Right hindlimb (tissue), 1 donor: ENCODE data around the gene ODAD3.
"Not testable (repeated sequence)": the region's sequence is repeated elsewhere in the genome, so short reads cannot be mapped to it uniquely, and the experiment has no call there.

Source experiments
- DNase-seq: peaks from one replicate; pipeline ENCODE4 v3.0.0-alpha.2; 2018

The ODAD3 gene

DNA sequence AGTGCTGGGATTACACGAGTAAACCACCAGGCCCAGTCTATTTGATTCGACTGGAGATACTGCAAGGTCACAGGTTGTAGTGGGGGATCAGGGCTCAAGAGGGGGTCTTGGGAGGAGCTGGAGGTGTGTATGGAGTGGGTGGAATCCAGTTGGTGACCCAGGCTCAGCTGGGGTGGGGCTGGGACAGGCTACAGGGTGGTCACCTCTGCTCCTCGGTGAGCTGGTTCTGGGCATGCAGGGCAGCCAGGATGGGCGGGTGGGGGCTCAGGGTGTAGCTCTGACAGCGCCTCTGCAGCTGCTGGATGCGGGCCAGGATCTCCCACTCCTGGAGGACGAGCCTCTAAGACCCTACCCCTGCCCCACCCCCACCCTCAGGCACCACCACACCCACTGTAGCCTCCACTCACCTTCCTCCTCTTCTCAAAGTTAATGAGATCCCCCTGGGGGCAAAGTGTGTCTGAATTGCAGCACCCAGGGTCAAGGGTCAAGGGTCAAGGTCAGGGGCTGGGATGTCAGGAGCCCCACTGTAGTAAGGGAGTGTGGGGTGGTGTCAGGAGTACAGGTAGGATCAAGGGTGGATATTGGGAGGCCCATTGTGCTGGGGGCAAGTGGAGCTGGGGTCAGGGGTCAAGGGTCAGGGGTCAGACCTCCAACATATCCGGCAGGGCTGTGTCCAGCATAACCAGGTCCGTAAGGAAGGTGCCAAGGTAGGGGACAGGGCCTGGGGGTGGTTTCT, 32.9 kb downstream of the ODAD3 start:
- no peak for DNase-seq

DNA sequence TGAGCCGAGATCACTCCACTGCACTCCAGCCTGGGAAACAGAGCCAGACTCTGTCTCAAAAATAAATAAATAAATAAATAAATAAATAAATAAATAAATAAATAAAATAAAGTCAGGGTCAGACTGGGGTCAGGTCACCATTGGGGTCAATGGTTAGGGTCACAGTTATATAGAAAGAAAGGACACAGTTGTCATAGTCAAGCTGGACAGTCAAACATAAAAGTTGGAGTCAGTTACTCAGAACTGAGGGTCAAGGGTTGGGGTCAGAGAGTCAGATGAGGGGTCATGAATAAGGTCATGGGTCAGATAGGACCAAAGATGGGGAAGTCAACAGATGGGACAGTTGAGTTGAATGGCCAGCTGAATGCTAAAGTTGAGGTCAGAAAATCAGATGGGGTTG, 34.1 kb downstream of the ODAD3 start:
- DNase-seq = no peak

DNA sequence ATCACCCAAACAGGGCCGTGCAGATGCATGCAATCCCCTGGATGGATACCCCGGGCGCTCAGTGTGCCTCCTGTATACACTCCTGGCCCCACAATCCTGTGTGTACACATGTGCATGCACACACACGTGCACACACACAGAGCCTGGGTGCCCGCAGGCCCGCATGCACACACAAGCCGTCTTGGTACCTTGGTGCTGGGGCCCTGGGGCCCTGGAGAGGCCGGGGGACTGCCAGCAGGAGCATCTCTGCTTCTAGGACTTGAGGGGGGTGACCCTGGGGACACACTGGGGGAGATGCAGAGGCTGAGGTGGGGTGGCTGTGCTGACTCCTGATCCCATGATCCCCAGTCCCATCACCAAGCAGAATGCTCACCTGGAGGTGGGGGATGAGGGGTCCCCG, 35.3 kb downstream of the ODAD3 start:
- no peak for DNase-seq

DNA sequence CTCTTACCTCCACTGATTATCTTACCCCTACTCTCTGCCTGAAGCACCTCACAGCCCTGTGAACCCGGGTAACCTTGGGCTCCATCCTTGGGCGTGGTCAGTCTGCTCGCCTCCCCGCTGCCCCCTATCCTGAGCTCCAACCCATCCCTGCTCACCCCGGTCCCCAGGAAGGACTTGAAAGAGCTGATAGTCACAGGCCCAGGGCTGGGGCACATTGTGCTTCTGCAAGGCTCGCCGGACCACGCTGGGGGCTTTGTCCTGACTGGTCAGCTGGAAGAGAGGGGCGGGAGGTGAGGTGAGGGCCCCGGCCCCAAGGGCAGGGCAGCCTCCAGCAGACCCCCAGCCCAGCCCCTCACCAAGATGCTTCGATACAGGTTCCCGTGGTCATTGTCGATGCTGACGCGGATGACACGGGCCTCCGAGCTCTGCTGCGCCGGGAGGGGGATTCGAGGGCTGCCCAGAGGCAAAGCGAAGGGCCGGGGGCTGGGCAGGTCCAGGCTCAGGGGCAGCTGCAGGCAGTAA, 37.8 kb downstream of the ODAD3 start:
- DNase-seq = no peak

DNA sequence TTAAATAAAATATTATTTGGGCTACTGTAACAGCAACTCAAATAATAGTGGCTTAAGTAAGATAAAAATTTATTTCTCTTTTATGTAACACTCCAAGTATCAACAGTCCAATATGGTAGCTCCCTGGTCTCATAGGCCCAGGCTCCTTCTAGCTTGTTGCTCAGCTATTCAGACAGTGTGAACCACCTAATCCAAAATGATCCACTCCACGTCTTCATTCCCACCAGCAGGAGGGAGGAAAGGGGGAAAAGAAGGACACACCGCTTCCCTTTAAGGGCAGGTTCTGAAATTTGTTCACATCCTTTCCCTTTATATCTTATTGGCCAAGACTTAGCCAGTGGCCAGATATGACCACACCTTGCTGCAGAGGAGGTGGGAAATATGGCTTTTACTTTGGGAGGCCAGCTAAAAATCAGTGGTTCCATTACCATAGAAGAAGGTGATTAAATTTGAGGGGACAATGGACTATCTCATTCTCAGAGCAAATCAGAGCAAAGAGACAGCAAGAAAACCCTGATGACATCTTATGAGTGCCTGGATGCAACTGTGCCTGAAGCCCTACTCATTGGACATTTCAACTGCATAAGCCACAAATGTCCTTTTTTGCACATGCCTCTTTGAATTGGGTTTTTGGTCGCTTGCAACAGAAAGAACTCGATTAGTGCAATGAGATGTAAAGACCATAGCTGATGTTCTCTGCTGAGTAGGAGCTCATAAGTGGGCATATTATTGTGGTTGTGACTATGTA, 43.8 kb downstream of the ODAD3 start:
- no peak for DNase-seq

DNA sequence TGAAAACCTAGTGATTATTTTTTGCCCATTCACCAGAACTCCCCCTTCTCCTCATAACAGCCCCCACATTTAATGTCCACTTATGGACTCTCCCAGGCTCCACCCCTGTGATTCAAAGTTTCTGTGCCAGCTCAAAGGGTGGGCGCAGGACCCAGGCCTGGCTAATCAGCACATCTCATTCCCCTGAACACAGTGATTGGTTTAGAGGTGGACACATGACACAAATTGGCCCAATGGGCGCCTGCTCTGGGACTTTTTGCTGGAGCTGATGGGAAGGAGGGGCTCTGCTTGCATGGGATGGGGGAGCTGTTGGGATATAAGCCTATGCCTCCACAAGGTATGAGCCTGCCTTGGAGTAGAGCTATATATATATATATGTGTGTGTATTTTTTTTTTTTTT, 44.6 kb downstream of the ODAD3 start:
- no peak for DNase-seq

DNA sequence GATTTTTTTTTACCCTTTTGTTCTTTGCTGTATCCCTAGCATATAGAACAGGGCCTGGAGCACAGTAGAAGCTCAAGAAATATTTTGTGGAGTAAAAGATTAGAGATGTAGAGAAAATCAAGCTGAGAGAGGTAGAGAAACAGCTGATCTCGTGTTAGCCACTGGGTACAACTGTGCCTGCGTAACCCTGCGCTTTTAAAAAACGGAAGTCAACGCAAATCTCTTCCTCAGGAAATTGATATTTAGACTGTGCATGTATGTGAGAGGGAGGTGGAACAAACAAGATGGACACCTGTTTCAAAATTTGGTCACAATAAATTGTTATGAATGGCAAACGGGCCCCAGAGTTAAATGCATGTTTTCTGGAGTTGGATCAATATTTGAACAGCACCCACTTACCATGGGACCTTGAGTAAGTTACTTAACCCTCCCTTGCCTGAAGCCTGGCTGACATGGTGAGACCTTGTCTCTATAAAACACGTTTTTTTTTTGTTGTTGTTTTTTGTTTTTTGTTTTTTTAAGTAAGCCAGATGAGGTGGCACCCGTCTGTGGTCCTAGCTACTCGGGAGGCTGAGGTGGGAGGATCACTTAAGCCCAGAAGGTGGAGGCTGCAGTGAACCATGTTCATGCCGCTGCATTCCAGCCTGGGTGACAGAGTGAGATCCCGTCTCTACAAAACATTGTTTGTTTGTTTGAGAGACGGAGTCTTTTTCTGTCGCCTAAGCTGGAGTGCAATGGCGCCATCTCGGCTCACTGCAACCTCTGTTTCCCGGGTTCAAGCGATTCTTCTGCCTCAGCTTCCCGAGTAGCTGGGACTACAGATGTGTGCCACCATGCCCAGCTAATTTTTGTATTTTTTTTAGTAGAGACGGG, 47.5 kb downstream of the ODAD3 start:
- no peak for DNase-seq

DNA sequence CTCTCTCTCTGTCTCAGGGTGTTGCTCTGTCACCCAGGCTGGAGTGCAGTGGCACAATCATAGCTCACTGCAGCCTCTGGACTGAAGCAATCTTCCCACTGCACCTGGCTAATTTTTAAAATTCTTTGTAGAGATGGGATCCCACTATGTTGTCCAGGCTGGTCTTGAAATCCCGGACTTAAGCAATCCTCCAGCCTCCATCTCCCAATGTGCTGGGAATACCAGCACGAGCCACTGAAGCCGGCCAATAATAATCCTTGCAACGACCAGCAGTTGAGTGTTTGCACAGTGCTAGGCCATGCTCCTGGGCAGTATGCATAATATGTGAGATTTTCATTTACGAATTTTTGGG, 50.2 kb downstream of the ODAD3 start:
- DNase-seq = no peak

DNA sequence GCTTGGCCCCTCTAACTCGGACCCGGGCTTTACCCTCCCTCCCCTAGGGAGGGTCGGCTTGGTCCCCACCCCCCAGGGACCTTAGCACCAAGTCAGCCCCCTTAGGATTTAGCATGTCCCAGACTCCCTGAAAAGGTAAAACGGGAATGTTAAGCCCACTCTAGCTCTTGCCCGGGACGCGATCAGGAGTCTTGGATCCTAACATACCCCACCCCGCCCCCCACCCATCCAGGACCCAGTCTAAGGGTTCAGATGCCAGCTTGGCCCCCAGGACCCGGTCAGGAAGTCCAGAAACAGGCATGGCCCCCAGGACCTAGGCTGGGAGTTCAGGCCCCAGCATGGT, 51.2 kb downstream of the ODAD3 start:
- no peak for DNase-seq

DNA sequence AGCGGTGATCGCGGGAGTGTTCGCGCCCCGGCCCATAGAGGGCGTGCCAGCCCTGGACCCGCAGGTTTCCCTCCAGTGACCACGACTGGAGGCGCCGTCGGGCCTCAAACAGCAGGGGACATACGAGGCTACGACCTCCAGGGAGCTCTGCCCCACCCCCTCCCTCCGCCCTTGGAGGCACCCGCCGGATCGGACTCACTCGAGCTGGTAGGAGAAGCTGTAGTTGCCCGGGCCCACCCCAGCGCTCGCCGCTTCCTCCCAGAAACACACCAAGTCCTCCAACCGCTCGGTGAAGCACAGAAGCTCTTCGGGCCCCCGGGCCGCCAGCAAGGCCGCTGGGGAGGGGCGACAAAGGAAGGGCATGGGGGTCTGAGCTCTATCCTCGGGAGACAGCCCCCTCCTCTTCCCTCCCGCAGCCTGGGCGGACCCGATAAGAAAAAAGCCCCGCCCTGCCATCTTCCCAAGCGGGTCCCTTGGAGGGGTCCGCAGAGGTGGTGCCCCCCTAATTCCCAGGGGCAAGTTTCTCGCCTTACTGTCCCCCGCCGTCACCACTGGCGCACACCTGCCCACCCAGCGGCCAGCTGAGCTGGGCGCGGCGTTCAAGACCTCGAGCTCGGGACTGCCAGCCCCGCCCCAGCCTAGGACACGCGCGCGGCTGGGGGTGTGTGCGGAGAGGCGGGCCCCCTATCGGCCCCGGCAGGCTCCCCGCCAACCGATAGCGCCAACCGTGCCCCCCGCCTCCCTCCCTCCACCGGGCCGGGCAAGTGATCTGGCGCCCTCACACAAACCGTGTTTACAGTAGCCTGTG, 51.8 kb downstream of the ODAD3 start:
- DNase-seq = no peak

DNA sequence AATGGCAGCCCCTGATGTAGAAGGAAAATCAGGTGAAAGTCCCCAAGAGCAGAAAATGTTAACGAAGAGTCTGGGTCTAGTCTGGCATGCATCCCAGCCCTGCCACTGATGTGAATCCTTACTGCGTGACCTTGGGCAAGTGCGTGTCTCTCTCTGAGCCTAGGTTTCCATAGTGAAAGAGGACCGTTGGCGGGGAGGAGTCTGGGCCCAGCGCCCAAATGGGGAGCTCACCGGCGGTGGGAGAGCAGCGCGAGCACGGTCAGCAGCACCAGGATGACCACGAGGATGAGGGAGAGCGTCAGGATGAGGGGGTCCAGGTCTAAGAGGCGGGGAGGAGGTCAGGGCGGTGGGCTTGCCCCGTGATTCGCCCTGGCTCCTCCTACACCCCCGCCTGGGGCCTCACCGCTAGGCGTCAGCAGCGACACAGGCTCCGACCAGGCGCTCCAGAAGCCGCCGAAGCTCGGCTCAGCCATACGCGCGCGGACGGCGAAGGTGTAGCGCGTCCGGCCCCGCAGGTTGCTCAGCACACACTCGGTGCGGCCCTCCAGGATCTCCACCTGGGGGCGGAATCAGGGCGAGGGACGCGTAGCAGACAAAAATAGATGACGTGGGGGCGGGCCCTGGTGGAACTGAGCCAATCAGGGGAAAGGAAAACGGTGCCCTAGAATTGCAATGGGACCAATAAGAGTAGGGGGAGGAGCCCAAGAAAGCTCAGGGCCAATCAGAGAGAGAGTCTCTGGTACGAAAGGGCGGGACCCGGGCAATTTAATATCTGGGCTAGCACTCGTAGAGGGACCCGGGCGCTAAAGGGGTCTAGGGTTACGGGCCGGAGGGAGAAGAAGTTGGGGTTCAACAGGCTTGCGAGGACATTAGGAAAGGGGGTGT, 54.0 kb downstream of the ODAD3 start:
- peak; percentile 97 for DNase-seq

DNA sequence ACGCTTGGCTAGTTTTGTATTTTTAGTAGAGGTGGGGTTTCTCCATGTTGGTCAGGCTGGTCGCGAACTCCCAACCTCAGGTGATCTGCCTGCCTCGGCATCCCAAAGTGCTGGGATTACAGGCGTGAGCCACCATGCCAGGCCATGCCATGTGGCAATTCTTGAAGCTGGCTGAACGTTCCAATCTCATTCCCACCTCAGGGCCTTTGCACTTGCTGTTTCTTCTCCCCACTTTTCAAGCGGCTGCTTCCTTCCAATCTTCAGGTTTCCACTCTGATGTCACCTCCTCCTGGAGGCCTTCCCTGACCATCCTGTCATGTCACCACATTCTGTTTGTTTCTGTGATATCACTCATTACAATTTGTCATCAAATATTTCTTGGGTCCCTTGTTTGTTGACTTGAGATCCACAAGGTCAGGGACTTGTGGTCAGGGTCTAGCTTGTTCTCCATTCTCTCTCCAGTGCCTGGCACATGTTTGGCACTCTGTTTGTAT, 55.0 kb downstream of the ODAD3 start:
- DNase-seq = no peak

DNA sequence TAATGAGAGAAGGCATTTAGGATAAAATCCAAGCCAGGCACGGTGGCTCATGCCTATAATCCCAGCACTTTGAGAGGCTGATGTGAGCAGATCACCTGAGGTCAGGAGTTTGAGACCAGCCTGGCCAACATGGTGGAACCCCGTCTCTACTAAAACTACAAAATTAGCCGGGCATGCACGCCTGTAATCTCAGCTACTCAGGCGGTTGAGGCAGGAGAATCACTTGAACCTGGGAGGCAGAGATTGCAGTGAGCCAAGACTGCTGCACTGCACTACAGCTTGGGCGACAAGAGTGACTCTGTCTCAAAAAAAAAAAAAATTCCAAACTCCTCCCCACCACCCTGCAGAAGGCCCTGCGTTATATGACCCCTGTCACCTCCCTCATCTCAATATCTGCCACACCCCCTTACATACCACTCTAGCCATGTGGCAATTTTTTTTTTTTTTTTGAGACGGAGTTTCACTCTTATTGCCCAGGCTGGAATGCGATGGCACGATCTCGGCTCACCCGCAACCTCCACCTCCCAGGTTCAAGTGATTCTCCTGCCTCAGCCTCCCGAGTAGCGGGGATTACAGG, 55.6 kb downstream of the ODAD3 start:
- not testable (repeated sequence) for DNase-seq

DNA sequence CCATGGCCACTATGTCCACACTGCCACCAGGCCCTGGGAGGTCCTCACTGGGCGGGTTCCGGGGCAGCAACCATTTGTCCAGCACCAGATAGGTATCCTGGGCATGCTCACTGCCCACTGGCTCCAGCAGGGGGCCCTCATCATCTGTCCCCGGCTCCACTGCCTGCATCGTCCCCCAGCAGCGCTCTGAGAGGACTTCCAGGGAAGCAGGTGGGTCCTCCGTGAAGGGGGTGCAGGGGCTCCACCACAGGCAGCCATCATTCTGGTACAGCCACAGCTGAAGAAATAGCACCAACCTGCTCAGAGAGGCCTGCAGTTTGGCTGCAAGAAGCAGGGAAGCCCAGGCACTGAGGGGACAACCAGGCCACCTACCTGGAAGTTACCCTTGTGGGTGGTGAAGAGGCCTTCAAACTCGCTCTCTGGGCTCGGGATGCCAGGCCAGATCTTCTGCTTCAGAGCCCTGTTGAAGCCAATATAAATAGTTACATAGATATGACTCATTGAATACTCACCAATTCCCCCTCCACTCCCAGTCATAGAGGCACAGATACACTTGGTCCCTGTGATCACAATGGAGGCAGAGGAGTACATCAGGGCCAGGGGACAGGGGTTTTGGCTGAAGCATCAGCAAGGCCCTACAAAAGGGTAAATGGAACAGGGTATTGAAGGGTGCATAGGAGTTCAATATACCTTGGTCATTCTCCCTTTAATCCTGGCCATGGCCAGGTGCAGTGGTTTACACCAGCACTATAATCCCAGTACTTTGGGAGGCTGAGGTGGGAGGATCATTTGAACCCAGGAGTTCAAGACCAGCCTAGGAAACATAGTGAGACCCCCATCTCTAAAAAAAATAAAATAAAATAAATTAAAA, 56.4 kb downstream of the ODAD3 start:
- DNase-seq = no peak

DNA sequence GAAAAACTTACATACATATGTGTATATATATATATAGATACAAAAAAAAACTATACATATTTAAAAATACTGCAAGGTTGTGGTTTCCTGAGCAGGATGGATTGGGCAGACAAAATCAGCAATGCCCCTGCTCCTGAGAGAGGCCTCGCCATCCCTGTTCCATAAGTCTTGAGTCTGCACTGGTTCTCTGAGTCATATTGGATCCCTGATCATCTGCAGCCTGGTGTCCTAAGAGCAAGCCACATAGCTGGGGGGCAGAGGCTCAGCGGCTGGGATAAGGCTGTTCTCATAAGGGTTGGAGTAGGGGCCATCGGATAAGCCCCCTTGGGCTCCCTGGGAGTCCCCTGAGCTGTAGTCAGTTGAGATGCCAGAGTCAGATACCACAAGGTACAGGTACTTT, 57.2 kb downstream of the ODAD3 start:
- DNase-seq = no peak

DNA sequence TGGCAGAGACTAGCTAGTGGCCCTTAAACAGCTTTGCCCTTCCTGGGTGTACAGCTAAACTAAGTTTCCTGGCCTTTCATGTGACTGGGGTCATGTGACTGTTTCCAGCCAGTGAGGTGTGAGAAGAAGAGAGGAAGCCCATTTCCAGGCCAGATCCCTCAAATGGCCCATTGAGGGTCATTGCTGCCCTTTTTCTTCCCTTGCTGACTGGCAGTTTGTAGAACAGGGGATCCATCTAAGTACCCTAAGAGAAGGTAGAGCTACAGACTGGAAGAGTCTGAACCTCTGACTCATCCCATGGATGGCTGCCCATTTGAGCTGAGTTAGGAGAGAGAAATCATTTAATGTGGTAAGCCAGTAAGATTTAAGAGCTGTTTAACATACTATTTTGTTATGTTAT, 57.7 kb downstream of the ODAD3 start:
- no peak for DNase-seq

DNA sequence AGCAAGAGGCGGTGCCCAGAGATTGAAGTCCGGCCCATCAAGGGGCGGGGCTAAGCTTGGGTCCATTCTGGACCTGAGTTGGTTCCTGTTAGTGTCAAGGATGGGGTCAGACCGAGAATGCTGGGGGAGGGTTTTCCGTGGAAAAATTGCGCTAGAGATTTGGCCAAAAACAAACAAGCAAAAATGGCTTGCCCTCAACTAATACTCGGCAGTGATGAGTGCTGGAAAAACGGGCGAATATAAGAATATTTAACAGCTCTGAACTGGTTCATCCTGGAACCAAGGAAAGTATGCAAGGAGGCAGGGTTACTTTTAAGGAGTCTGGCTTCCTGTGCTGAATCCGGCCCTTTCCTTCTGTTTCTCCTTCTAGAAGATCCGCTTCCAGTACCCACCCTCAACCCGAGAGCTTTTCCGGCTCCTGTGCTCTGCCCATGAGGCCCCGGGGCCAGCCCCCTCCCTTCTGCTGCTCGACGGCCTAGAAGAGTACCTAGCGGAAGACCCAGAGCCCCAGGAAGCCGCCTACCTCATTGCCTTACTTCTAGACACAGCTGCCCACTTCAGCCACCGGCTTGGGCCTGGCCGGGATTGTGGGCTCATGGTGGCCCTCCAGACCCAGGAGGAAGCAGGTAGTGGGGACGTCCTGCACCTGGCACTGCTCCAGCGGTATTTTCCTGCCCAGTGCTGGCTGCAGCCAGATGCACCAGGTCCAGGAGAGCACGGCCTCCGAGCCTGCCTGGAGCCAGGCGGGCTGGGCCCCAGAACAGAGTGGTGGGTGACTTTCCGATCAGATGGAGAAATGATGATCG, 59.6 kb downstream of the ODAD3 start:
- peak; percentile 60 for DNase-seq

DNA sequence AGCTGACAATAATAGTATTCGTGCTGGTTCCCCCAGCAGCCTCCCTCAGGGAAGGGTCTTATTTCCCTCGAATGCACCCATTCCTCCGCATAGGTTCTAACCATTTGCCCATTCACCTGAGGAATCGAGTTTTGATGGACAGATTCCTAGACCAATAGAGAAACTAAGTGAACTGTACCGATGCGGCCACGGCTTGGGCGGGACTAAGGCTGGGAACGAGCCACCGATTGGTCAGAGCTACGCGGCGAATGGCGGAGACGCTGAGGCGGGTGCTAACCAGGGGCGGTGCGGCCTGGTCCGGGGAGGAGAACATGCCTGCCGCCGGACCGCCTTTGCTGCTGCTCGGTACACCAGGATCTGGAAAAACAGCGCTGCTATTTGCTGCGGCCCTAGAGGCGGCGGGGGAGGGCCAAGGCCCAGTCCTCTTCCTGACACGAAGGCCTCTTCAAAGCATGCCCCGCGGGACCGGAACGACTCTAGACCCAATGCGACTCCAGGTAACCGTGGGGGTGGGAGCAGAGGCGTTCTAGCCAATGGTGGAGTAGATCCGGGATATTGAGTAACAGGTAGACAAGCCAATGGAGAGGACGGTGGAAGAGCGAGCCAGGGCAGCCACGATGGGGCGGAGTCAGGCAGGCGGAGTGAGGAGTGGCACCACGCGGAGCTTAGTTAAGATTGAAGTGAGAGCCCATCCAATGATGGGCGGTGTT, 60.3 kb downstream of the ODAD3 start, which contains the start of gene SWSAP1:
TSS of gene SWSAP1 (plus strand) at position 234 of the 710 bp plus-strand sequence. CDS start at position 249, 15 bp downstream.
- DNase-seq = peak; percentile 99
